ENCODE data around the gene P2RY6. TPM values are rescaled to one million over a fixed set of nuclear protein-coding genes. Genes with fewer than 3 reads are reported as not detected.

Gene P2RY6
- total and polyA plus RNA-seq, 2 of the 8 experiments (the other 6 are each of a cell fraction or from before 2014, with no cell fraction given): 0.15 TPM; not detected in 1

GRCh38 chr11:73295241-73295995 lies 23.3 kb downstream of the P2RY6 start:
- H3K4me2 ChIP-seq (ENCODE audit: insufficient read depth in 1 of 2, low read depth in 2 of 2, low read length in 2 of 2): no peak overlapping the region; a peak in 1 of 4 replicates
- no peak overlapping the region for H3K4ac ChIP-seq (replicated peaks; ENCODE audit: insufficient read length, low read depth, low read length)
- no peak overlapping the region for H3K27ac ChIP-seq (ENCODE audit: low read depth, low read length)
- H3K4me3 ChIP-seq (ENCODE audit: extremely low read depth in 1 of 4, insufficient read depth in 2 of 4, low read depth in 3 of 4, low read length in 4 of 4): no peak overlapping the region
- no peaks in the 10 kb centered on the region for H3K36me3 ChIP-seq (ENCODE audit: control insufficient read depth in 2 of 4, insufficient read depth in 4 of 4, low read length in 3 of 4)
- ChIA-PET POLR2A (ENCODE audit: partially characterized antibody) (no interaction called here), CTCF (ENCODE audit: partially characterized antibody) (interaction anchor here (0.6 to 19.0 kb wide), 24 partner anchors 8 to 735 kb away, joined by 3 to 233 read pairs (median 4); partner anchors contain the start of genes ARHGEF17 and P2RY6)
- no peak overlapping the region for H3K18ac ChIP-seq (ENCODE audit: extremely low read depth, low read length)
- 32% methylated on average over 12 of the region's 12 CpGs; no CpG with 5 or more reads in 1 of the 2 experiments for WGBS, 2 experiments (ENCODE audit: extremely low coverage in 1 of 2, insufficient coverage in 1 of 2, insufficient read length in 1 of 2, insufficient replicate concordance in 2 of 2, low coverage in 1 of 2, low lambda C conversion rate in 2 of 2, missing lambda C conversion rate in 1 of 2)
- H4K8ac ChIP-seq (ENCODE audit: extremely low read depth, insufficient read depth, low read length): no peak overlapping the region
- peaks cover 0 to 4% (median 2%) of the 10 kb centered on the region in 4 experiments; a peak in 3 of 7 replicates for H3K4me1 ChIP-seq (replicated peaks in 1 of 4; ENCODE audit: control insufficient read depth in 3 of 4, insufficient read depth in 4 of 4, low read length in 3 of 4)
- peak; percentile 92 for FAIRE-seq
- peaks cover 0 to 19% (median 8%) of the 10 kb centered on the region in 4 experiments; a peak in 5 of 7 replicates for H3K27me3 ChIP-seq (replicated peaks in 1 of 4; ENCODE audit: control insufficient read depth in 3 of 4, extremely low read depth in 1 of 4, insufficient read depth in 3 of 4, low read length in 3 of 4)
- H4K91ac ChIP-seq (replicated peaks; ENCODE audit: insufficient read length, low read length): no peak overlapping the region
- H3K14ac ChIP-seq (ENCODE audit: insufficient read length): no peak overlapping the region
- H4K20me1 ChIP-seq (replicated peaks in 1 of 2; ENCODE audit: control insufficient read depth in 1 of 2, insufficient read depth in 2 of 2, low read length in 2 of 2): peaks cover 0 to 2% of the 10 kb centered on the region in 2 experiments
- no peak overlapping the region for H2BK20ac ChIP-seq (ENCODE audit: low read length)
- H3K79me1 ChIP-seq (ENCODE audit: low read depth, low read length): no peaks in the 10 kb centered on the region
- no peak overlapping the region for H4K5ac ChIP-seq (ENCODE audit: insufficient read length, low read depth, low read length)
- H3K9me3 ChIP-seq (ENCODE audit: insufficient read depth in 2 of 2, low read depth in 1 of 2, low read length in 1 of 2): no peaks in the 10 kb centered on the region
- no peak overlapping the region for H2BK12ac ChIP-seq (ENCODE audit: low read depth, low read length)
- no peak overlapping the region for H3K9ac ChIP-seq (replicated peaks in 1 of 4; ENCODE audit: extremely low read depth in 1 of 4, low read depth in 3 of 4, low read length in 3 of 4)
- H3K56ac ChIP-seq (replicated peaks; ENCODE audit: insufficient read length, low read depth, low read length): no peak overlapping the region
- no peak overlapping the region for H2BK5ac ChIP-seq (ENCODE audit: low read depth, low read length)
- no peak overlapping the region for H2AFZ ChIP-seq (ENCODE audit: low read length)
- H3K79me2 ChIP-seq (ENCODE audit: control insufficient read depth in 1 of 2, insufficient read depth in 2 of 2, low read length in 2 of 2): no peaks in the 10 kb centered on the region
- no peak for TF ChIP-seq GTF2F1 (IDR thresholded peaks at IDR 0.05; ENCODE audit: borderline replicate concordance, low read depth, low read length)
- no peak for TF ChIP-seq CTBP2 (IDR thresholded peaks at IDR 0.05; ENCODE audit: borderline replicate concordance, insufficient read depth, insufficient read length, low read length)
- TF ChIP-seq GABPA (IDR thresholded peaks at IDR 0.05; ENCODE audit: borderline replicate concordance, insufficient read depth, low read length): peak; percentile 71; the same call in 1 of the 2 replicates
- TF ChIP-seq CBX8 (IDR thresholded peaks at IDR 0.05; ENCODE audit: borderline replicate concordance, low read depth, low read length): no peak
- peak; percentile 68 to 76 for TF ChIP-seq RAD21 (IDR thresholded peaks at IDR 0.05 in 1 of 2, conservative IDR thresholded peaks at IDR 0.05 in 1 of 2; ENCODE audit: low read depth in 2 of 2, low read length in 2 of 2)
- TF ChIP-seq SP1 (IDR thresholded peaks at IDR 0.05; ENCODE audit: low read depth, low read length): no peak
- no peak for TF ChIP-seq SRF (IDR thresholded peaks at IDR 0.05; ENCODE audit: low read depth, low read length)
- TF ChIP-seq CTCF (IDR thresholded peaks at IDR 0.05; ENCODE audit: control extremely low read depth in 1 of 3, insufficient read depth in 1 of 3, low read depth in 1 of 3, low read length in 3 of 3): peak; percentile 93 to 100 (median 96)
- TF ChIP-seq POLR2A (IDR thresholded peaks at IDR 0.05; ENCODE audit: control extremely low read depth in 1 of 2, low read depth in 2 of 2, low read length in 2 of 2): no peak
- DNase-seq (ENCODE audit: low read depth in 1 of 2, low spot score in 2 of 2): peak in 1 of 2 experiments; percentile 95
- H2BK120ac ChIP-seq (replicated peaks; ENCODE audit: low read depth, low read length): no peak overlapping the region
- peaks cover 1% of the 10 kb centered on the region; the same call in 1 of the 2 replicates for H3K23me2 ChIP-seq (ENCODE audit: low read depth, low read length)
- H3K23ac ChIP-seq (ENCODE audit: insufficient read length): no peak overlapping the region
- no peak overlapping the region for H2AK5ac ChIP-seq (ENCODE audit: low read depth, low read length)
- 0 out of 2 replicates have a peak overlapping the region, but pooled peaks have one; percentile 67 for H2BK15ac ChIP-seq (ENCODE audit: low read length)

Measured in H1 (cell line).